Forelimb muscle (tissue), 1 donor: ENCODE measurements around the gene NARF. TPM values are rescaled to one million over a fixed set of nuclear protein-coding genes. Genes with fewer than 3 reads are reported as not detected.
"Not testable (repeated sequence)": the region's sequence is repeated elsewhere in the genome, so short reads cannot be mapped to it uniquely, and the experiment has no call there.

Source experiments
- DNase-seq: peaks from one replicate; pipeline ENCODE4 v3.0.0-alpha.2; 2013; ENCODE audit warnings: low read depth
- polyA plus RNA-seq: library from polyadenylated mRNA; unstranded; fragments of 120-200 nt; gene quantifications from one replicate; pipeline ENCODE4 v1.2.1, GENCODE V29; 2013; ENCODE audit not compliant: insufficient read length

NARF gene
- polyA plus RNA-seq = 60.0 TPM

- peak; percentile 89 for DNase-seq
Observed at GRCh38 chr17:82458179-82458884, at the start of gene NARF. TSS of gene NARF (plus strand) at chr17:82458741. CDS start at chr17:82458804, 63 bp downstream.

- DNase-seq = no peak
Observed at GRCh38 chr17:82408938-82409318, 49.6 kb upstream of the NARF start.

- DNase-seq = no peak
Observed at GRCh38 chr17:82410014-82410716, 48.4 kb upstream of the NARF start.

- DNase-seq = no peak
Observed at GRCh38 chr17:82411396-82412053, 47.0 kb upstream of the NARF start.

- DNase-seq = not testable (repeated sequence)
Observed at GRCh38 chr17:82412081-82412480, 46.5 kb upstream of the NARF start.

GRCh38 chr17:82412535-82413520 is 45.7 kb upstream of the NARF start:
- DNase-seq = no peak

- DNase-seq = no peak
Observed at GRCh38 chr17:82414548-82415281, 43.8 kb upstream of the NARF start.

GRCh38 chr17:82415336-82415735 is 43.2 kb upstream of the NARF start:
- no peak for DNase-seq

GRCh38 chr17:82415786-82416185 is 42.8 kb upstream of the NARF start:
- no peak for DNase-seq

GRCh38 chr17:82416264-82416663 is 42.3 kb upstream of the NARF start:
- no peak for DNase-seq

- no peak for DNase-seq
Observed at GRCh38 chr17:82416771-82417170, 41.8 kb upstream of the NARF start.

GRCh38 chr17:82418001-82418986 is 40.2 kb upstream of the NARF start, which contains the start of the genes HEXD and OGFOD3:
TSS of gene HEXD (plus strand) at chr17:82418347. CDS start at chr17:82419800, 1,453 bp downstream.
TSS of gene OGFOD3 (minus strand) at chr17:82418586. CDS start at chr17:82418485, 101 bp downstream.
- no peak for DNase-seq

- DNase-seq = no peak
Observed at GRCh38 chr17:82419540-82419939, 39.0 kb upstream of the NARF start.

GRCh38 chr17:82424001-82424862 is 34.3 kb upstream of the NARF start:
- no peak for DNase-seq

GRCh38 chr17:82424863-82425159 is 33.7 kb upstream of the NARF start:
- DNase-seq = no peak

GRCh38 chr17:82428546-82428945 is 30.0 kb upstream of the NARF start:
- DNase-seq = no peak

- DNase-seq = no peak
Observed at GRCh38 chr17:82429824-82430223, 28.7 kb upstream of the NARF start.

- DNase-seq = no peak
Observed at GRCh38 chr17:82432017-82432416, 26.5 kb upstream of the NARF start.
